H9 (cell line): ENCODE data around the gene STON2. TPM values are rescaled to one million over a fixed set of nuclear protein-coding genes. Genes with fewer than 3 reads are reported as not detected.

ENCODE experiments used
- DNase-seq: peaks from one replicate; pipeline ENCODE4 v3.0.0-alpha.2; 2017
- H2AFZ ChIP-seq: one replicate; pipeline ENCODE4 v1.6.1; 2013; ENCODE audit warnings: mild to moderate bottlenecking, low read length, control low read depth, moderate library complexity
- H2AK5ac ChIP-seq: 2 replicates; pipeline ENCODE4 v1.6.1; 2013; ENCODE audit warnings: low read length, control low read depth, mixed read lengths; ENCODE audit not compliant: insufficient read length
- H2BK120ac ChIP-seq: one replicate; pipeline ENCODE4 v1.6.1; 2013; ENCODE audit warnings: low read depth, mild to moderate bottlenecking, low read length, control low read depth, inconsistent platforms; ENCODE audit not compliant: poor library complexity, severe bottlenecking
- H2BK12ac ChIP-seq: 2 replicates; pipeline ENCODE4 v1.6.1; 2013; ENCODE audit warnings: low read length, control low read depth, mixed read lengths, low read depth; ENCODE audit not compliant: insufficient read length
- H2BK15ac ChIP-seq: 2 replicates; pipeline ENCODE4 v1.6.1; 2013; ENCODE audit warnings: low read depth, low read length, control low read depth
- H2BK20ac ChIP-seq: one replicate; pipeline ENCODE4 v1.6.1; 2013; ENCODE audit warnings: low read depth, mild to moderate bottlenecking, low read length, control low read depth, inconsistent platforms; ENCODE audit not compliant: poor library complexity, severe bottlenecking
- H2BK5ac ChIP-seq: 2 replicates; pipeline ENCODE4 v1.6.1; 2013; ENCODE audit warnings: low read length, control low read depth, mixed read lengths; ENCODE audit not compliant: insufficient read length
- H3K14ac ChIP-seq: 2 replicates; pipeline ENCODE4 v1.6.1; 2013; ENCODE audit warnings: low read length, control low read depth; ENCODE audit not compliant: insufficient read depth
- H3K18ac ChIP-seq: 2 replicates; pipeline ENCODE4 v1.6.1; 2013; ENCODE audit warnings: low read depth, mild to moderate bottlenecking, mixed read lengths, low read length, control low read depth; ENCODE audit not compliant: insufficient read length
- H3K23ac ChIP-seq: 2 replicates; pipeline ENCODE4 v1.6.1; 2013; ENCODE audit warnings: low read length, control low read depth, mixed read lengths, low read depth; ENCODE audit not compliant: insufficient read length
- H3K23me2 ChIP-seq: 2 replicates; pipeline ENCODE4 v1.6.1; 2013; ENCODE audit warnings: low read depth, mild to moderate bottlenecking, mixed read lengths, low read length, control low read depth; ENCODE audit not compliant: insufficient read length, poor library complexity, severe bottlenecking
- H3K27ac ChIP-seq: 2 replicates; pipeline ENCODE4 v1.5.1; 2013; ENCODE audit warnings: low read length, control low read depth, mixed read lengths, low read depth; ENCODE audit not compliant: insufficient read length
- H3K27me3 ChIP-seq: 2 replicates; pipeline ENCODE4 v1.6.1; 2013; ENCODE audit warnings: low read length, control low read depth, inconsistent platforms; ENCODE audit not compliant: insufficient read depth
- H3K4ac ChIP-seq: 2 replicates; pipeline ENCODE4 v1.6.1; 2013; ENCODE audit warnings: low read depth, mild to moderate bottlenecking, control low read depth, inconsistent platforms, low read length, moderate library complexity
- H3K4me1 ChIP-seq: 2 replicates; pipeline ENCODE4 v1.6.1; 2013; ENCODE audit warnings: low read length, control low read depth, inconsistent platforms; ENCODE audit not compliant: insufficient read depth
- H3K4me2 ChIP-seq: 2 replicates; pipeline ENCODE4 v1.6.1; 2013; ENCODE audit warnings: low read length, control low read depth, mixed read lengths; ENCODE audit not compliant: insufficient read length, insufficient read depth
- H3K56ac ChIP-seq: 2 replicates; pipeline ENCODE4 v1.6.1; 2013; ENCODE audit warnings: low read depth, mild to moderate bottlenecking, mixed read lengths, low read length, control low read depth; ENCODE audit not compliant: insufficient read length
- H3K79me1 ChIP-seq: 2 replicates; pipeline ENCODE4 v1.6.1; 2013; ENCODE audit warnings: low read depth, mild to moderate bottlenecking, moderate library complexity, low read length, control low read depth, inconsistent platforms; ENCODE audit not compliant: insufficient read depth, poor library complexity, severe bottlenecking
- H3K79me2 ChIP-seq: 2 replicates; pipeline ENCODE4 v1.6.1; 2013; ENCODE audit warnings: low read length, control low read depth, inconsistent platforms; ENCODE audit not compliant: insufficient read depth
- H3K9ac ChIP-seq: 2 replicates; pipeline ENCODE4 v1.6.1; 2013; ENCODE audit warnings: low read length, control low read depth, mixed read lengths; ENCODE audit not compliant: insufficient read length; ENCODE audit errors: extremely low read depth
- H3K9me3 ChIP-seq: one replicate; pipeline ENCODE4 v1.6.1; 2013; ENCODE audit warnings: low read depth, low read length, inconsistent platforms; ENCODE audit not compliant: control insufficient read depth
- H3T11ph ChIP-seq: one replicate; pipeline ENCODE4 v1.6.1; 2013; ENCODE audit warnings: mild to moderate bottlenecking, low read length, control low read depth, inconsistent platforms
- H4K20me1 ChIP-seq: one replicate; pipeline ENCODE4 v1.6.1; 2013; ENCODE audit not compliant: control insufficient read depth, insufficient read length, insufficient read depth
- H4K5ac ChIP-seq: 2 replicates; pipeline ENCODE4 v1.6.1; 2013; ENCODE audit warnings: low read depth, mild to moderate bottlenecking, mixed read lengths, low read length, control low read depth; ENCODE audit not compliant: insufficient read length
- H4K8ac ChIP-seq: replicated peaks from 2 replicates; pipeline ENCODE4 v1.6.1; 2013; ENCODE audit warnings: low read length, control low read depth, mixed read lengths, low read depth; ENCODE audit not compliant: insufficient read length
- H4K91ac ChIP-seq: 2 replicates; pipeline ENCODE4 v1.6.1; 2013; ENCODE audit warnings: low read depth, mild to moderate bottlenecking, moderate library complexity, mixed read lengths, low read length, control low read depth; ENCODE audit not compliant: insufficient read length
- H3K27ac Mint-ChIP-seq, 3 experiments: 2 replicates in 2 of 3; 3 replicates in 1 of 3; pipeline ENCODE4 v1.8.0; 2020 to 2021; ENCODE audit warnings: mixed read lengths in 3 of 3, mild to moderate bottlenecking in 1 of 3, moderate library complexity in 1 of 3
- H3K27me3 Mint-ChIP-seq: 2 replicates; pipeline ENCODE4 v1.8.0; 2021; ENCODE audit warnings: low read depth, mild to moderate bottlenecking, moderate library complexity, mixed read lengths
- H3K36me3 Mint-ChIP-seq, 3 experiments: 2 replicates in 2 of 3; 3 replicates in 1 of 3; pipeline ENCODE4 v1.8.0; 2020 to 2021; ENCODE audit warnings: low read depth in 3 of 3, mixed read lengths in 3 of 3; ENCODE audit not compliant: insufficient read depth in 1 of 3
- H3K4me1 Mint-ChIP-seq, 2 experiments: 2 replicates each; pipeline ENCODE4 v1.8.0; 2020; ENCODE audit warnings: mixed read lengths in 2 of 2
- H3K4me3 Mint-ChIP-seq, 2 experiments: 2 replicates in 1 of 2; 3 replicates in 1 of 2; pipeline ENCODE4 v1.8.0; 2020 to 2021; ENCODE audit warnings: mild to moderate bottlenecking in 2 of 2, mixed read lengths in 2 of 2, moderate library complexity in 1 of 2
- H3K9me3 Mint-ChIP-seq, 2 experiments: 2 replicates in 1 of 2; 3 replicates in 1 of 2; pipeline ENCODE4 v1.8.0; 2020; ENCODE audit warnings: mild to moderate bottlenecking in 2 of 2, mixed read lengths in 2 of 2, moderate library complexity in 1 of 2
- WGBS: extraction: QIAGEN DNeasy Blood & Tissue Kit; methylation state at CpG from one replicate; pipeline ENCODE4 v1.1.7; 2013; ENCODE audit warnings: missing lambda C conversion rate, low lambda C conversion rate, mixed read lengths; ENCODE audit not compliant: insufficient read length; ENCODE audit errors: extremely low coverage; 5-methylcytosine and 5-hydroxymethylcytosine counted together
- total RNA-seq: library from RNA; stranded (reverse); gene quantifications from 2 replicates; pipeline ENCODE4 v1.2.1, GENCODE V29; 2021
- TF ChIP-seq, protein P1 (sequence below): fragments of 200-600 bp; sonication (generic); conservative IDR thresholded peaks from 3 replicates; pipeline ENCODE4 v1.8.0; 2021; ENCODE audit warnings: antibody characterized with exemption, mild to moderate bottlenecking

STON2 gene
- total RNA-seq, 1 experiment from 2014 or later, result 62.9 TPM

DNA sequence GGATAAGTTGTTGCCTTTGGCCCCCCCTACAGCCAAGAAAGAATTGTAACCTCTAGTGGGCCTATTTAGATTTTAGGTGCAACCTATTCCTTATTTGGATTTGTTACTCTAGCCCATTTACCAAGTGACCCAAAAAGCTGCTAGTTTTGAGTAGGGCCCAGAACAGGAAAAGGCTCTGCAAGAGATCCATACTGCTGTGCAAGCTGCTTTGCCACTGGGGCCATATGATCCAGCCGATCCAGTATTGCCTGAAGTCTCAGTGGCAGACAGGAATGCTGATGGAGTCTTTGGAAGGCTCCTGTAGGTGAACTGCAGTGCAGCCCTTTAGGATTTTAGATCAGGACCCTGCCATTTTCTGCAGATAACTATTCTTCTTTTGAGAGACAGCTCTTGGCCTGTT, 166.5 kb downstream of the STON2 start:
- no peaks in the 10 kb centered on the region for H3K79me2 ChIP-seq
- H3K4me3 Mint-ChIP-seq, result no peak overlapping the region
- no peaks in the 10 kb centered on the region for H3K23me2 ChIP-seq
- H3K9me3 Mint-ChIP-seq, result peaks cover 7 to 17% of the 10 kb centered on the region in 2 experiments; a peak in 4 of 5 replicates
- H3K9me3 ChIP-seq, result no peaks in the 10 kb centered on the region
- no peak overlapping the region for H3K4me2 ChIP-seq
- no peaks in the 10 kb centered on the region for H3K79me1 ChIP-seq
- no peak overlapping the region for H2AFZ ChIP-seq
- no peaks in the 10 kb centered on the region; the same call in 1 of the 2 replicates for H3K27me3 Mint-ChIP-seq
- no peak overlapping the region for H4K8ac ChIP-seq
- H3K18ac ChIP-seq, result no peak overlapping the region
- H2BK12ac ChIP-seq, result no peak overlapping the region
- H3K23ac ChIP-seq, result no peak overlapping the region
- no peak overlapping the region for H4K91ac ChIP-seq
- H2BK15ac ChIP-seq, result no peak overlapping the region
- no peak overlapping the region for H3K4ac ChIP-seq
- no peaks in the 10 kb centered on the region for H4K20me1 ChIP-seq
- H2AK5ac ChIP-seq, result no peak overlapping the region
- H4K5ac ChIP-seq, result no peak overlapping the region
- H3K27ac Mint-ChIP-seq, result no peak overlapping the region
- peaks cover 0 to 5% (median 2%) of the 10 kb centered on the region in 3 experiments; a peak in 3 of 7 replicates for H3K36me3 Mint-ChIP-seq
- H3K27me3 ChIP-seq, result no peaks in the 10 kb centered on the region
- TF ChIP-seq, protein P1, sequence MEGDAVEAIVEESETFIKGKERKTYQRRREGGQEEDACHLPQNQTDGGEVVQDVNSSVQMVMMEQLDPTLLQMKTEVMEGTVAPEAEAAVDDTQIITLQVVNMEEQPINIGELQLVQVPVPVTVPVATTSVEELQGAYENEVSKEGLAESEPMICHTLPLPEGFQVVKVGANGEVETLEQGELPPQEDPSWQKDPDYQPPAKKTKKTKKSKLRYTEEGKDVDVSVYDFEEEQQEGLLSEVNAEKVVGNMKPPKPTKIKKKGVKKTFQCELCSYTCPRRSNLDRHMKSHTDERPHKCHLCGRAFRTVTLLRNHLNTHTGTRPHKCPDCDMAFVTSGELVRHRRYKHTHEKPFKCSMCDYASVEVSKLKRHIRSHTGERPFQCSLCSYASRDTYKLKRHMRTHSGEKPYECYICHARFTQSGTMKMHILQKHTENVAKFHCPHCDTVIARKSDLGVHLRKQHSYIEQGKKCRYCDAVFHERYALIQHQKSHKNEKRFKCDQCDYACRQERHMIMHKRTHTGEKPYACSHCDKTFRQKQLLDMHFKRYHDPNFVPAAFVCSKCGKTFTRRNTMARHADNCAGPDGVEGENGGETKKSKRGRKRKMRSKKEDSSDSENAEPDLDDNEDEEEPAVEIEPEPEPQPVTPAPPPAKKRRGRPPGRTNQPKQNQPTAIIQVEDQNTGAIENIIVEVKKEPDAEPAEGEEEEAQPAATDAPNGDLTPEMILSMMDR, result no peak
- H3K4me1 ChIP-seq, result peaks cover 4% of the 10 kb centered on the region; the same call in 1 of the 2 replicates
- H3K27ac ChIP-seq, result no peak overlapping the region
- H3K56ac ChIP-seq, result no peak overlapping the region
- H3T11ph ChIP-seq, result no peak overlapping the region
- H3K4me1 Mint-ChIP-seq, result peaks cover 12 to 16% of the 10 kb centered on the region in 2 experiments
- H2BK5ac ChIP-seq, result no peak overlapping the region
- no peak overlapping the region for H2BK120ac ChIP-seq
- DNase-seq, result no peak
- no peak overlapping the region for H3K9ac ChIP-seq
- H3K14ac ChIP-seq, result no peak overlapping the region
- no peak overlapping the region for H2BK20ac ChIP-seq
- WGBS, result no CpG with 5 or more reads among the region's 1 CpG
